C1 segment of cervical spinal cord (tissue), 14 donors: ENCODE data around the gene MTNR1B.
A peak's percentile ranks its signal among the peaks of the same experiment; 100 is the strongest.

Experiments
- DNase-seq, 14 donors: peaks; one replicate each; lab custom pipeline; 2025; lab: John Stamatoyannopoulos, UW

MTNR1B gene

GRCh38 chr11:92978271-92979111 lies 9.0 kb downstream of the MTNR1B start:
- DNase-seq: peak in 6 of 14 donors; percentile 2 to 41 (median 18)

- DNase-seq: no peak
Measured at GRCh38 chr11:92979176-92979575, 9.7 kb downstream of the MTNR1B start.

- no peak for DNase-seq
Measured at GRCh38 chr11:92980312-92980711, 10.9 kb downstream of the MTNR1B start.

GRCh38 chr11:92981508-92982043 lies 12.1 kb downstream of the MTNR1B start:
- DNase-seq: no peak

- DNase-seq: no peak
Measured at GRCh38 chr11:92986585-92986984, 17.1 kb downstream of the MTNR1B start.

- no peak for DNase-seq
Measured at GRCh38 chr11:92993004-92993403, 23.6 kb downstream of the MTNR1B start.

GRCh38 chr11:93000511-93001476 lies 31.3 kb downstream of the MTNR1B start:
- no peak for DNase-seq

GRCh38 chr11:93001806-93002205 lies 32.4 kb downstream of the MTNR1B start:
- DNase-seq: no peak

- DNase-seq: no peak
Measured at GRCh38 chr11:93002380-93002779, 32.9 kb downstream of the MTNR1B start.

GRCh38 chr11:93005239-93005638 lies 35.8 kb downstream of the MTNR1B start:
- DNase-seq: no peak

GRCh38 chr11:93013646-93014045 lies 44.2 kb downstream of the MTNR1B start:
- DNase-seq: no peak

- no peak for DNase-seq
Measured at GRCh38 chr11:93016595-93016994, 47.1 kb downstream of the MTNR1B start.

- no peak for DNase-seq
Measured at GRCh38 chr11:93017821-93018690, 48.6 kb downstream of the MTNR1B start.

- DNase-seq: peak in 1 of 14 donors; percentile 4
Measured at GRCh38 chr11:93020248-93021046, 51.0 kb downstream of the MTNR1B start.

- DNase-seq: no peak
Measured at GRCh38 chr11:93024369-93024768, 54.9 kb downstream of the MTNR1B start.

GRCh38 chr11:93025558-93026255 lies 56.3 kb downstream of the MTNR1B start:
- no peak for DNase-seq

- DNase-seq: no peak
Measured at GRCh38 chr11:93028960-93029522, 59.6 kb downstream of the MTNR1B start.

GRCh38 chr11:93031386-93031785 lies 61.9 kb downstream of the MTNR1B start:
- DNase-seq: no peak
